DND-41 (cell line): ENCODE measurements around the gene NR2F1-AS1.

Source experiments
- CTCF ChIP-seq: IDR thresholded peaks from 2 replicates; pipeline ENCODE4 v1.5.1; 2012; ENCODE audit warnings: borderline replicate concordance, low read length, moderate library complexity, mild to moderate bottlenecking; ENCODE audit not compliant: poor library complexity, severe bottlenecking; ENCODE audit errors: extremely low read depth
- EZH2 ChIP-seq: IDR thresholded peaks from 3 replicates; pipeline ENCODE4 v1.6.1; 2012; ENCODE audit warnings: borderline replicate concordance, low read depth, mild to moderate bottlenecking, moderate library complexity, low read length, inconsistent platforms; ENCODE audit not compliant: severe bottlenecking

- no peak for TF ChIP-seq CTCF
- no peak for TF ChIP-seq EZH2
Observed at GRCh38 chr5:93479982-93480509, 101.0 kb downstream of the NR2F1-AS1 start.
